Kidney (tissue), 14 donors: ENCODE results near the gene NIN. TPM values are rescaled to one million over a fixed set of nuclear protein-coding genes. Genes with fewer than 3 reads are reported as not detected.

Source experiments
- DNase-seq, 5 donors: peaks; one replicate each; pipeline ENCODE4 v3.0.0-alpha.2; 2013 to 2020
- FAIRE-seq: peaks from 2 replicates; lab custom pipeline; 2012; peaks lifted over from hg19 to GRCh38; lab: Jason Lieb, UNC
- H3K27ac ChIP-seq, 2 donors: one replicate each; pipeline ENCODE4 v1.7.0; 2013; ENCODE audit warnings: low read depth in 2 of 2, low read length in 2 of 2, inconsistent platforms in 1 of 2
- H3K27me3 ChIP-seq: one replicate; pipeline ENCODE4 v1.7.1; 2013; ENCODE audit warnings: low read length, inconsistent platforms; ENCODE audit not compliant: control insufficient read depth, insufficient read depth
- H3K36me3 ChIP-seq, 3 donors: one replicate each; pipeline versions ENCODE4 v1.7.0 to v1.7.1; 2013; ENCODE audit warnings: low read length in 3 of 3, control low read depth in 1 of 3, inconsistent platforms in 1 of 3; ENCODE audit not compliant: insufficient read depth in 3 of 3, control insufficient read depth in 2 of 3
- H3K4me1 ChIP-seq, 3 donors: one replicate each; pipeline versions ENCODE4 v1.7.0 to v1.7.1; 2013; ENCODE audit warnings: low read length in 3 of 3, inconsistent platforms in 1 of 3, low read depth in 1 of 3; ENCODE audit not compliant: control insufficient read depth in 2 of 3, insufficient read depth in 2 of 3
- H3K4me3 ChIP-seq, 3 donors: one replicate each; pipeline versions ENCODE4 v1.7.0 to v1.8.1; 2013; ENCODE audit warnings: low read length in 3 of 3, control low read depth in 1 of 3, inconsistent platforms in 1 of 3
- H3K9ac ChIP-seq, 3 donors: one replicate each; pipeline versions ENCODE4 v1.7.0 to v1.7.1; 2013; ENCODE audit warnings: low read length in 3 of 3, control low read depth in 1 of 3, inconsistent platforms in 1 of 3
- H3K9me3 ChIP-seq, 3 donors: one replicate each; pipeline versions ENCODE4 v1.7.0 to v1.7.1; 2013; ENCODE audit warnings: low read length in 3 of 3, control low read depth in 1 of 3, inconsistent platforms in 1 of 3; ENCODE audit not compliant: control insufficient read depth in 2 of 3, insufficient read depth in 1 of 3
- CTCF ChIP-seq: IDR thresholded peaks from 3 replicates; pipeline ENCODE4 v1.5.1; 2012; ENCODE audit warnings: mild to moderate bottlenecking, moderate library complexity, borderline replicate concordance; ENCODE audit not compliant: insufficient read depth; ENCODE audit errors: extremely low read depth
- intact Hi-C: fragments of 100-400 bp; cut with DNase I; formaldehyde crosslinking; loops from one replicate; pipeline ENCODE4 v1.11.1; 2022
- polyA plus RNA-seq: library from polyadenylated mRNA; stranded (reverse); fragments of 350-450 nt; fragmentation: Illumina TruSeq; extraction: RNeasy Lipid Tissue Mini Kit (QIAGEN cat#74804); gene quantifications from one replicate; pipeline ENCODE4 v1.2.3, GENCODE V29; 2014; ENCODE audit warnings: low read depth, low replicate concordance; ENCODE audit not compliant: insufficient read depth
- total RNA-seq: library from RNA; stranded (reverse); fragmentation: NEBNext Ultra II Directional; extraction: Animal tissue kit (Norgen Biotek cat#: 25700); gene quantifications from one replicate; pipeline ENCODE4 v1.2.1, GENCODE V29; 2021
- donor health status: control.
- donor health status: control.
- donor health status: control.
- donor health status: control.
- donor health status: control.
- donor health status: DM: yes; HTN: yes; CAD: no.
- donor health status: Normal renal cell carcinoma (clear cell type).

NIN gene
- total and polyA plus RNA-seq, 2 donors from 2014 or later: 3.6 to 40.0 TPM

GRCh38 chr14:50797250-50798047 is 33.5 kb downstream of the NIN start:
- no peak overlapping the region for H3K9ac ChIP-seq
- no peaks in the 10 kb centered on the region for H3K27me3 ChIP-seq
- H3K27ac ChIP-seq: no peak overlapping the region
- DNase-seq: no peak
- no peak for FAIRE-seq
- H3K9me3 ChIP-seq: no peaks in the 10 kb centered on the region
- H3K4me3 ChIP-seq: no peak overlapping the region
- no peak for TF ChIP-seq CTCF
- peaks cover 0 to 2% (median 0%) of the 10 kb centered on the region in 3 donors for H3K36me3 ChIP-seq
- intact Hi-C loops: no loop called here
- H3K4me1 ChIP-seq: no peaks in the 10 kb centered on the region

- H3K9me3 ChIP-seq: no peaks in the 10 kb centered on the region
- H3K9ac ChIP-seq: no peak overlapping the region
- intact Hi-C loops: no loop called here
- H3K27me3 ChIP-seq: no peaks in the 10 kb centered on the region
- no peak overlapping the region for H3K27ac ChIP-seq
- peaks cover 0 to 5% (median 2%) of the 10 kb centered on the region in 3 donors for H3K36me3 ChIP-seq
- DNase-seq: no peak
- FAIRE-seq: no peak
- no peaks in the 10 kb centered on the region for H3K4me1 ChIP-seq
- no peak for TF ChIP-seq CTCF
- H3K4me3 ChIP-seq: no peak overlapping the region
Measured at GRCh38 chr14:50796390-50796789, 34.6 kb downstream of the NIN start.

- peaks cover 0 to 5% (median 2%) of the 10 kb centered on the region in 3 donors for H3K36me3 ChIP-seq
- intact Hi-C loops: no loop called here
- no peak overlapping the region for H3K27ac ChIP-seq
- H3K9ac ChIP-seq: no peak overlapping the region
- no peaks in the 10 kb centered on the region for H3K9me3 ChIP-seq
- DNase-seq (no peak), FAIRE-seq (no peak)
- H3K4me3 ChIP-seq: no peak overlapping the region
- H3K4me1 ChIP-seq: no peaks in the 10 kb centered on the region
- TF ChIP-seq CTCF: no peak
- no peaks in the 10 kb centered on the region for H3K27me3 ChIP-seq
Measured at GRCh38 chr14:50795909-50796308, 35.1 kb downstream of the NIN start.
